Mucosa of descending colon (tissue), 3 donors: ENCODE measurements around the gene ZFAND6. TPM values are rescaled to one million over a fixed set of nuclear protein-coding genes. Genes with fewer than 3 reads are reported as not detected.
"Not testable (repeated sequence)": the region's sequence is repeated elsewhere in the genome, so short reads cannot be mapped to it uniquely, and the experiment has no call there.

ENCODE experiments used
- ATAC-seq: fragments of 200-7000 bp; cut with Tn5 transposase; one replicate; pipeline ENCODE4 v1.9.1; 2020; ENCODE audit warnings: mild to moderate bottlenecking, moderate library complexity
- DNase-seq, 3 donors: peaks; one replicate each; pipeline ENCODE4 v3.0.0-alpha.2; 2020
- H3K36me3 ChIP-seq: fragments of 200-600 bp; one replicate; pipeline ENCODE4 v1.8.0; 2021; ENCODE audit warnings: low read depth, mild to moderate bottlenecking
- H3K4me1 ChIP-seq: fragments of 200-600 bp; one replicate; pipeline ENCODE4 v1.8.0; 2021; ENCODE audit warnings: low read depth, mild to moderate bottlenecking
- H3K4me3 ChIP-seq: fragments of 200-600 bp; one replicate; pipeline ENCODE4 v1.8.0; 2021; ENCODE audit warnings: mild to moderate bottlenecking
- H3K9me3 ChIP-seq: fragments of 200-600 bp; one replicate; pipeline ENCODE4 v1.8.0; 2021; ENCODE audit warnings: mild to moderate bottlenecking
- CTCF ChIP-seq: fragments of 200-600 bp; IDR thresholded peaks from one replicate; pipeline ENCODE4 v1.8.0; 2022; ENCODE audit warnings: antibody characterized with exemption, mild to moderate bottlenecking
- intact Hi-C, 2 donors: fragments of 100-400 bp; cut with DNase I in 1 of 2; cut with micrococcal nuclease in 1 of 2; formaldehyde crosslinking; loops; one replicate each; pipeline versions ENCODE4 v1.11.0 to v1.11.1; 2022; cut with DNase I, micrococcal nuclease
- total RNA-seq, 3 donors: library from RNA; stranded (reverse); fragmentation: NEBNext Ultra II Directional in 2 of 3; extraction: Animal tissue kit (Norgen Biotek cat#: 25700) in 2 of 3; gene quantifications; one replicate each; pipeline versions ENCODE4 v1.2.1 to v1.2.4, GENCODE V29; 2021 to 2023
- donor health status: DM: no; HTN: no; CAD: no; lungs with moderate emphysema.
- donor health status: DM: no; HTN: no; CAD: no.
- donor health status: DM: no; HTN: yes; CAD: no.

The ZFAND6 gene
- total RNA-seq, 3 donors from 2014 or later = 73.0 to 83.3 (median 76.5) TPM

DNA sequence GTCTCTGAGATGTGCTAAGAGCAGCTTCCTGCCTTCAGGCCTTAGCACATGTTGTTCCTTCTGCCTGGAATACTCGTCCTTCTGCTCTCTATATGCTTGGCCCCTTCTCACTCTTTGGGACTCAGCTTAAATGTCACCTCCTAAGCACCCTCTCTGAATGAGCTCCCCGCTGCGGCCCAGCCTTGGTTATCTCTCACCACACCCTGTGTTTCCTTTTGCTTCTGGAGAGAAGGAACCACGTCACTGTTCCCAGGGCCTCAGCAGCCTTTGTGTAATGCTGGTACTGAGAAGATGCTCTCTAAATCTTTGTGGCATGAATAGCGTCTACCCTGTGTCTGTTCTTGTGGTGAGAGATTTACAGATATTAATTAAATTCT is 95.5 kb downstream of the ZFAND6 start:
- intact Hi-C loops = no loop called here
- ATAC-seq = no peak
- no peak for TF ChIP-seq CTCF

GRCh38 chr15:80155378-80156175 is 96.1 kb downstream of the ZFAND6 start:
- H3K9me3 ChIP-seq, ATAC-seq, H3K36me3 ChIP-seq, intact Hi-C loops, H3K4me1 ChIP-seq, H3K4me3 ChIP-seq, DNase-seq: not testable (repeated sequence)

More for the DNA sequence above, 95.5 kb downstream of the ZFAND6 start:
- peaks cover 10% of the 10 kb centered on the region for H3K4me1 ChIP-seq
- DNase-seq = no peak
- no peak overlapping the region for H3K4me3 ChIP-seq
- H3K9me3 ChIP-seq = no peaks in the 10 kb centered on the region
- H3K36me3 ChIP-seq = no peaks in the 10 kb centered on the region

GRCh38 chr15:80156176-80156720 is 96.8 kb downstream of the ZFAND6 start:
- TF ChIP-seq CTCF = no peak
- H3K4me3 ChIP-seq = no peak overlapping the region
- peaks cover 10% of the 10 kb centered on the region for H3K4me1 ChIP-seq
- H3K9me3 ChIP-seq = no peaks in the 10 kb centered on the region
- DNase-seq (no peak), ATAC-seq (no peak)
- intact Hi-C loops = no loop called here
- no peaks in the 10 kb centered on the region for H3K36me3 ChIP-seq

DNA sequence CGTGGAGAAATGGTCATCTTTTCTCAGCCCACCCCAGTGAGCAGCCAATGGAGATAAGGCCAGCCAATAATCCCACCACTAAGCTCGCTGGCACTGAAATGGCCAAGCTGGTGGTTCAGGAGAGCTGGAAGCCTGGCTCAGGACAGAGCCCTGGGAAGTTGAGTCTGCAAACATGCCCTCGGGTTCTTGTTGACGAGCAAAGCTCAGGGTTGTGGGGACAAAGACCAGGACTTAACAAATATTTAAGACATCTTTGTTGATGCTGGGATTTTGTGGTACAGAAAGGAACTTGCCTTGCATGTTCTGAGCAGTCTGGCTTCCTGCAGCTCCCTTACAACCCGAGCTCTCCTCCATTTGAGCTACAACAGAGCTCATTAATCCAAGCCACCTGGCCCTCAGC is 97.7 kb downstream of the ZFAND6 start:
- no peak for TF ChIP-seq CTCF
- intact Hi-C loops = no loop called here

GRCh38 chr15:80159301-80159700 is 99.8 kb downstream of the ZFAND6 start:
- Histone ChIP-seq H3K9me3 (no peaks in the 10 kb centered on the region), H3K4me3 (no peak overlapping the region), H3K4me1 (no peaks in the 10 kb centered on the region), H3K36me3 (no peaks in the 10 kb centered on the region)
- no peak for DNase-seq
- ATAC-seq = no peak
- intact Hi-C loops = no loop called here
- TF ChIP-seq CTCF = no peak

More for the DNA sequence above, 97.7 kb downstream of the ZFAND6 start:
- no peaks in the 10 kb centered on the region for H3K36me3 ChIP-seq
- H3K4me3 ChIP-seq = no peak overlapping the region
- H3K9me3 ChIP-seq = no peaks in the 10 kb centered on the region
- no peak for ATAC-seq
- peaks cover 10% of the 10 kb centered on the region for H3K4me1 ChIP-seq
- DNase-seq = no peak

DNA sequence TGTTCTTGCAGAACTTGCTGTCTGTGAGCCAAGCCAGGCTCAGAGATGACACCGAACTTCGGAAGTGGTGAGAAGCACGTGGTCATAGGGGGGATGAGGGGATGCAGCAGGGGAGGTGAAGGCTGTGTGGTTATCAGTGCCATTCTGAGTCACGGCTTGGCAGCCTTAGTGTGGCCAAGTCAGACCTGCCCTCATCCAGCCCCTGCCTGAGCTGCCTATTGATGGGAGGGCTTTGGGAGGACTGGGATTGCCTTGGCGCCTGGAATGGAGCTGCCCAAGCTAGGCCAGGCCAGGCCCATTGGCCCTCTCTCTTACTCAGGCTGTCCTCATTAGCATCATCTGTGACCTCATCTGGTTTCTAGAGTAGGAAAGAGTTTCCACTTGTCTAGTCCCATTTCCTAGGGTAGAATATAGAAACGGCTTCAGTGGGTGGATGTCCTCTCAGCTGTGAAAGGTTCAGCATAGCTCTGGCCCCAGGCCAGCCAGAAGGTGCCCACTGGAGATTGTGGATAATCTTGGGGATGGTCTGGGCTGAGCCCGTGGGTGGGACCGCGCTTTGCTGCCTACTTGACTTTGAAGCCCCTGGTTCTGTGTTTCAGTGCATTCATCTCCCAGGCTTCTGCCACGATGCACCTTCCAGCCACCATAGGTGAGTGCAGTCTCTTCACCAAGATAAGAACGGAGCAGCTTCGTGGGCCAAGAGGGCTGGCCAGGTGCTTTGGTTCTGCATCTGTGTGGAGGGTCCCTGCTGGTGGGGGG is 100.5 kb downstream of the ZFAND6 start:
- ATAC-seq (peak; percentile 23), DNase-seq (no peak)
- H3K4me3 ChIP-seq = no peak overlapping the region
- H3K4me1 ChIP-seq = no peaks in the 10 kb centered on the region
- intact Hi-C loops = no loop called here
- no peak for TF ChIP-seq CTCF
- no peaks in the 10 kb centered on the region for H3K36me3 ChIP-seq
- no peaks in the 10 kb centered on the region for H3K9me3 ChIP-seq
